ENCODE measurements around the gene ACCS. TPM values are rescaled to one million over a fixed set of nuclear protein-coding genes. Genes with fewer than 3 reads are reported as not detected.

Gene ACCS
- total RNA-seq, 6 experiments from 2014 or later: 7.3 to 32.2 (median 15.4) TPM

DNA sequence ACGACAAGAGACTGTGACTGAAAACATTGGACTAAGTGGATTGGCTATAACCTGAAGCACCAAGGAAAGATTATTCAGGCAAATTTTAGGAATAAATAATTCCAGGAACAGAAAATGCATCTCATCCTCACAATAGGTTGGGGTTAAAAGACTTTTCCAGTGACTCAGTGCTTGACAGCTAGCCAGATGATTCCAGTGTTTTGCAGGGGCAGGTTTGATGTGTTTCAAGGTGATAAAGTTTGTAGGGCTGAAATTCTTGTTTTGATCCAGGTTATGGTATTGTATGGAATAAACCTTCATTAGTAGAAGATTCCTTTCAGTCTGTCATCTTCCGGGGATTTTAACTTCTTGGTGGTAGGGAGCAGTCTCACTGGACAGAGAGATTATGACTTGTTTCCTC is 31.8 kb downstream of the ACCS start:
- intact Hi-C loops (cut with DNase I): no loop called here
- H3K36me3 ChIP-seq: peaks cover 0 to 3% (median 0%) of the 10 kb centered on the region in 4 donors
- no peaks in the 10 kb centered on the region for H3K27me3 ChIP-seq
- ATAC-seq (no peak), DNase-seq (no peak)
- no peaks in the 10 kb centered on the region for H3K9me3 ChIP-seq
- no peak overlapping the region for H3K27ac ChIP-seq
- H3K4me3 ChIP-seq: no peak overlapping the region
- 75% methylated on average over 1 of the region's 2 CpGs for WGBS (ENCODE audit: insufficient coverage, low coverage, low lambda C conversion rate, missing lambda C conversion rate)
- H3K4me1 ChIP-seq: peaks cover 0 to 8% (median 0%) of the 10 kb centered on the region in 4 donors
- TF ChIP-seq POLR2A (IDR thresholded peaks at IDR 0.05): no peak
- TF ChIP-seq, protein P1, sequence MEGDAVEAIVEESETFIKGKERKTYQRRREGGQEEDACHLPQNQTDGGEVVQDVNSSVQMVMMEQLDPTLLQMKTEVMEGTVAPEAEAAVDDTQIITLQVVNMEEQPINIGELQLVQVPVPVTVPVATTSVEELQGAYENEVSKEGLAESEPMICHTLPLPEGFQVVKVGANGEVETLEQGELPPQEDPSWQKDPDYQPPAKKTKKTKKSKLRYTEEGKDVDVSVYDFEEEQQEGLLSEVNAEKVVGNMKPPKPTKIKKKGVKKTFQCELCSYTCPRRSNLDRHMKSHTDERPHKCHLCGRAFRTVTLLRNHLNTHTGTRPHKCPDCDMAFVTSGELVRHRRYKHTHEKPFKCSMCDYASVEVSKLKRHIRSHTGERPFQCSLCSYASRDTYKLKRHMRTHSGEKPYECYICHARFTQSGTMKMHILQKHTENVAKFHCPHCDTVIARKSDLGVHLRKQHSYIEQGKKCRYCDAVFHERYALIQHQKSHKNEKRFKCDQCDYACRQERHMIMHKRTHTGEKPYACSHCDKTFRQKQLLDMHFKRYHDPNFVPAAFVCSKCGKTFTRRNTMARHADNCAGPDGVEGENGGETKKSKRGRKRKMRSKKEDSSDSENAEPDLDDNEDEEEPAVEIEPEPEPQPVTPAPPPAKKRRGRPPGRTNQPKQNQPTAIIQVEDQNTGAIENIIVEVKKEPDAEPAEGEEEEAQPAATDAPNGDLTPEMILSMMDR (IDR thresholded peaks at IDR 0.05): no peak

DNA sequence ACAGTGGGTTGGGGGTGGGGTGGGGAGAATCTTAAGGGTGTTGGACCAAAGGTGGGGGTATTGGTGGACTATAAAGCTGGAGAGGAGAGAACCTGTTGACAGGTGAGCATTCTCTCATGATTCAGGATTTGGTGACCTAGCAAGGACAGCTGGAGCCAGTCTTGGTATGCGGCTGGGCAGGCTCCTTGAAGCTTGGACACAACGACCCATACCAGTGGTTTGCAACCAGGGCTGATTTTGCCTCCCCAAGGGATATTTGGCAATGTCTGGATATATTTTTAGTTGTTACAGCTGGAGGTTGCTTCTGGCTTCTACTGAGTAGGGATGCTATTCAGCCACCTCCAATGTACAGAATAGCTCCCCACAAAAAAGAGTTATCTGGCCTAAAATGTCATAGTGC is 35.0 kb downstream of the ACCS start:
- intact Hi-C loops (cut with DNase I): no loop called here

DNA sequence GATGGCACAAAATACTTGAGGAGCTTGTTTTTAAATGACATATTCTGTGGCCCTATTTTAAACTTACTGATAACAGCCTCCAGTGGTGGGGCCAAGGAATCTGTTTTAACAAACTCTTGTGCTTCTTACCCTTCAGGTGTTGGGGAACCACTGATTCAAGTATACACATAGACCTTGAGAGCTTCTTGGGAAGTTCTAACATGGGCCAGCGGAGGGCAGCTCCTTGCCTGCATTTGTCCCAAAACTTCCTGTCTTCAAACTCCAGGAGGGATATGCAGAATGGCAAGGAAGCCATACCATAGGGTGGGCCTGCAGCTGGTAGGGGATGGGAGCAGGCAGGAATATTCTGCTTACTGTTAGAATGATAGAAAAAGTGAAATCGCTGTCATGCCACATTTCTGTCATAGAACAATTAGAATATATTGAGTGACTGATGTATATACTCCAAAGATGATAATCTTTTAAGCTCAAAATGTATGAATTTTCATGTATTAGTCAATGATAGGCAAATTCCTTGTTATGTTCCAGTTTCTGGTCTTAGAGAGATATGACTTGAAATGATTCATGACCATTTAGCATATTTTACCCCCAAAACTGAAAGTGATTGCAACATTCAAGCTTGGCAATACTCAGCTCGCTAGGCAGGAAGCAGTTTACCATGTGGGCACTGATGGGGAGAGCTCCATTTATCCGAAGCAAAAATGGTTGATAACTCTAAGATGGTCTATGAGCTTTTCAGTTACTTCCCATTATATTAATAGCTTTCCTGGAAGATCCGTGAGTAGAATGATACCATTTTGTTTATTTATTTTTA is 38.6 kb downstream of the ACCS start:
- WGBS (ENCODE audit: insufficient coverage, low coverage, low lambda C conversion rate, missing lambda C conversion rate): 71% methylated on average over 5 of the region's 5 CpGs
- Histone ChIP-seq H3K27ac (no peak overlapping the region), H3K27me3 (no peaks in the 10 kb centered on the region), H3K9me3 (no peaks in the 10 kb centered on the region), H3K4me3 (no peak overlapping the region), H3K4me1 (no peaks in the 10 kb centered on the region), H3K36me3 (peaks cover 0 to 9% (median 4%) of the 10 kb centered on the region in 4 donors)
- DNase-seq (no peak), ATAC-seq (no peak)
- TF ChIP-seq, protein P1 (IDR thresholded peaks at IDR 0.05): no peak
- no peak for TF ChIP-seq POLR2A (IDR thresholded peaks at IDR 0.05)
- intact Hi-C loops (cut with DNase I): no loop called here

More for the DNA sequence above, 35.0 kb downstream of the ACCS start:
- H3K4me3 ChIP-seq: no peak overlapping the region
- peaks cover 0 to 4% (median 0%) of the 10 kb centered on the region in 4 donors for H3K4me1 ChIP-seq
- H3K27ac ChIP-seq: no peak overlapping the region
- ATAC-seq (no peak), DNase-seq (no peak)
- no peaks in the 10 kb centered on the region for H3K27me3 ChIP-seq
- peaks cover 0 to 3% (median 0%) of the 10 kb centered on the region in 4 donors for H3K36me3 ChIP-seq
- TF ChIP-seq POLR2A (IDR thresholded peaks at IDR 0.05): no peak
- TF ChIP-seq, protein P1 (IDR thresholded peaks at IDR 0.05): no peak
- no CpG with 5 or more reads among the region's 2 CpGs for WGBS (ENCODE audit: insufficient coverage, low coverage, low lambda C conversion rate, missing lambda C conversion rate)
- no peaks in the 10 kb centered on the region for H3K9me3 ChIP-seq

DNA sequence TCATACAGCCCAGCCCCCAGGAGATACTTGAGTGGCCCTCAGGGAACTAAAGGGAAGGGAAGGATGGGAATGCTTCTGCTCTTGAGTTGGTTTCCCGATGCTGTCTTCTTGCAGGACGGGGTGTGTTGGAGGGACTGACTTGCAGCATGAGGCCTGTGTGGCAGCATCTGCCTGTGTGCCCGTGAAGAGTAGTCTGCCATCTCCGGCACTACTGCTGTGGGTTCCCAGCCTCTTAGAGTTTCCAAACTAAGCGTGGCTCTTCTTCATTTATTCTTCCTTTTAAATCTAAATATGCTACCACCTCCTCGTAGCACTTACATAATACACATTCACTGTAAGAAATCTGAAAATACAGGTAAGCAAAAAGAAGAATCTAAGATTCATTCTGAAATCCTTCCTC is 42.2 kb downstream of the ACCS start:
- Histone ChIP-seq H3K4me3 (no peak overlapping the region), H3K4me1 (no peaks in the 10 kb centered on the region), H3K27ac (no peak overlapping the region), H3K27me3 (no peaks in the 10 kb centered on the region), H3K36me3 (peaks cover 0 to 9% (median 4%) of the 10 kb centered on the region in 4 donors), H3K9me3 (no peaks in the 10 kb centered on the region)
- no peak for TF ChIP-seq POLR2A (IDR thresholded peaks at IDR 0.05)
- TF ChIP-seq, protein P1 (IDR thresholded peaks at IDR 0.05): no peak
- intact Hi-C loops (cut with DNase I): no loop called here
- 100% methylated on average over 3 of the region's 6 CpGs for WGBS (ENCODE audit: insufficient coverage, low coverage, low lambda C conversion rate, missing lambda C conversion rate)
- ATAC-seq (no peak), DNase-seq (no peak)
